Central memory CD4-positive, alpha-beta T cell (primary cell): ENCODE results near the gene ROS1.

ENCODE experiments used
- DNase-seq: peaks from one replicate; pipeline ENCODE4 v3.0.0; 2022

Gene ROS1

DNA sequence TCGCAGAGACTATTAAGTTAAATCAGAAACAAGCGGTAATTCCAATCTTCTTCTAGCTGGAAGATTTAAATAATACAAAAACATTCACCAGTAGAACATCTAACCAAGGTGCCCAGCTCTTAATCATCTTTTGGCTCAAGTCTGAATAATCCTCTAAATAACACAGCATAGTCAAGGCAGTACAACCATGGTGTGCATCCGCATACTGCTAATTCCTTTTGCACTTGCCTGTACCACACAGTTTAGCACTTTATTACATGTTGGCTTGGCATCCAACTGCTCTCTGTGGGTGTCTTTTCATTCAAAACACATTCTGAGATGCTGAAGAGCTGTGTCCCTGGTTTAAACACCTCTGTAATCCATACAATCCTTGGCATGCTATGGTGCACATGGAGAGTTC is 118.1 kb downstream of the ROS1 start:
- DNase-seq: no peak

DNA sequence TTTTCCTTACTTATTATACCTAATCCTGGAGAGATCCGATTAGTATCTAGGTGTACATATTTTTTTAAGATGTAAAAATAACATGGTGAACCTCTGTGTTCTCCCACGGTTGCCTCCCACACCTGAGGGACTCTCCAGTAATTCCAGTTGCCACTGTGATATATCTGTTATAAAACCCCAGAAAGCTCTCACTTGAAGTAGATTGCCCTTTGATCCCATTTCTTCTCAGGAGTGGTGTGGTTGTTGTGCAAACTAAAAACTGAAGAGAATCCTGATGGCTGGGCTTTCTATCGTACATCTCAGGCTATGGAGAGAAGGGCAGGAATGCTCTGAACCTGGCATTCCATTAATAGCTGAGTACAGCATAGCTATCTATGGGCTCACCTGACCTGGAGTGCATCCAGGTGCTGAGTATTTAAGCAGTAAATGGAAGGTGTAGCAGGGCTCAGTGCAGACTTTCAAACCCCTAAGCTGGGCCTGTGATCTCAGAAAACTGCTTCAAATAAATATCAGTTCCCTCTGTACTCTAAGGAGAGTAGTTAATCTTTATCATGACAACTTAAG is 119.4 kb downstream of the ROS1 start:
- no peak for DNase-seq

DNA sequence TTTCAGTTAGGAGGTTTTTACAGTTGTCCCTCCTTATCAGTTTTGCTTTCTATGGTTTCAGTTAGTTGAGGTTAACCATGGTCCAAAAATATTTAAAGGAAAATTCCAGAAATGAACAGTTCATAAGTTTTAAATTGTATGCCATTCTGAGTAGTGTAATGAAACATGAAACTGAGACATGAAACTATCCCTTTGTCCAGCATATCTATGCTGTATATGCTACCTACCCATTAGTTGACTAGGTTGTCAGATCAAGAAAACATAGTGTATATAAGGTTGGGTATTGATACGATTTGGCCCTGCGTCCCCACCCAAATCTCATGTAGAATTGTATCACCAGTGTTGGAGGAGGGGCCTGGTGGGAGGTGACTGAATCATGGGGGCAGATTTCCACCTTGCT is 121.3 kb downstream of the ROS1 start:
- no peak for DNase-seq

DNA sequence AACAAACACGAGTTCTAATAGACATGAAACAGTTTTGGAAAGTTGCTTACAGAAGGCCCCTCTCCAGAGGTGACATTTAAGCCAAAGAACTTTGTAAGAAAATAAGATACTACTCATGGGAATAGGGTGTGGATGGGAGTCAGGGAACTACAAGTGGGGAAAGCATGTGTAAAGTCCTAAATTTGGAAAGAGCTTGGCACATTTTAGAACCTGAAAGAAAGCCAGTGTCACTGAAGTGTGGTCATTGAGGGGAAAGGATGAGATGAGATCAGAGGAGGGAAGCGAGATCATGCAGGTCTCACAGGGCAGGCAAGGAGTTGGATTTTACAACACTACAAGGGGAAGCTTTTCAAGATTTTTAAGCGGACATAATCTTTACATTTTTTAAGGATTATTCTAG is 122.4 kb downstream of the ROS1 start:
- no peak for DNase-seq

DNA sequence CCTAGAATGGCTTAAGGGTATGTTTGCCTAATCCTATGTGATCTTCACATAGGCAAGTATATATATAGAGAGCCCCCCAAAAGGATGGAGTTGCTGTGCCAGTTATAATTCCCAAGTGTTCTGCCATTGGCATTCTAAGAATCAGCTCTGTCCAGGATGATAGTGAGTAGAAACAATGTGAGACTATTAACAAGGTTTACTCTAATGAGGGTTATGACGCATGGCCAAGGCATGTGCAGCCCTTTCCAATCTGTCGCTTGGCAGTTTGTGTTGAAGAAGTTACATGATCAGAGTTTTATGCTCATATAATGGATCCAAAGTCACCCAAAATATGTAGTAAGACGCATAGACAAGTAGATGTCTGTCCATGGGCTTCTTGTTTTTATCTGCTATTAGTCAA is 126.8 kb downstream of the ROS1 start:
- no peak for DNase-seq

DNA sequence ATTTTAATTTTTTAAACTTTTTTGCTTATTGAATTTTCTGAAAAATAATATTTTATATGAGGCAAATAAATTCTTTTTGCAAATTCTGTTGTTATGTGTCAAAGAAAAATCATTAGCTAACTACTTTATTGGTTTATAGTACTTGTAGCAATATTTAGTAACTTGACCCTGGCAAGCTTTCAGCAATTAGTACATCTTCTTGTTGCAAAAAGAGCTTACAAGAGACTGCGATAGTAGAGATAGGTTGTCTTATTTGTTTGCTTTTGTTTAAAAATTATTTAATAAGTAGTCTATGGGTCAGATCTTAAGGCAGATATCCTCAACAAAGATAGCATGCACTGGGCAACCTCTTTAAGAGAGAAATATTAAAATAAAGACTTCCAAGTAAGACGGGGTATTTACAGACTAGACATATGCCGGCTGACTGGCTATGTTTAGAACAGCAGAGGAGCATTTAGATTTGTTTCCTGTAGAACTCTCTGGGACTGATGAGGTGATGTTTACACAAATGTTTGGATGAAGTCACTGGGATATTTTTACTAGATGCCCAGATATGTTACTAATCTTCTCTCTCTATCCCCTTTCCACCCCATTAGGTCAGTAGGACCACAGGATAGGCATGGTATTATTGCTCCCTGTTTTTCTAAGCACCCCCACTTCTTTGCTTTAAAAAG is 135.4 kb downstream of the ROS1 start:
- DNase-seq: no peak

DNA sequence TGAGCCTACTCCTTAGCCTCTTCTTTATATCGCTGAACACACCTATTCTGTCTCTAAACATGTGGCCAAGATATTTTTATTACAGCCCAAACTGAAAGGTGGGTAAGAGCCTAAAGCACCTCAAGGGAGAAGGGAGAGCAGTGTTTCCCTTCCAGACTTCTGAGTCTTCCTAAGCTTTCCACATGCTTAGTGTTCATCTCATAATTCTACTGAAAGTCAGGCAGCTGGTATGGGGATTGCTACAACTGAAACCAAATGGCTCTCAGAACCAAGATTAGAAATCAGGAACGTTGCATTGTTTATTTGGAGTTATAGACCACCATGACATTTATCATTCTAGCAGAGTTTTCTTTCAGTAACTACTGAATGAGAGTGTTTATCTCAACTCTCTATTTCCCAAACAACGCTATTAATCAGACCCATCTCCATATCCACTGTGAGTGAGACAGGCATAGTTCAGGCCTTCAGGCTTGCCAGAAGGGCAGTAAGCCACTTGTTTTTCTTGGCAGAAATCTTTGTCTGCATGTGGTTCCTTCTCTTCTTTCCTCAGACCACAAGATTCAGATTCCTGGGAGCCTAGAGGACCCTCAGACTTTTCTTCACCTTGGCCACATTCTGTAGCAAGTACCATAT is 137.5 kb downstream of the ROS1 start:
- no peak for DNase-seq

DNA sequence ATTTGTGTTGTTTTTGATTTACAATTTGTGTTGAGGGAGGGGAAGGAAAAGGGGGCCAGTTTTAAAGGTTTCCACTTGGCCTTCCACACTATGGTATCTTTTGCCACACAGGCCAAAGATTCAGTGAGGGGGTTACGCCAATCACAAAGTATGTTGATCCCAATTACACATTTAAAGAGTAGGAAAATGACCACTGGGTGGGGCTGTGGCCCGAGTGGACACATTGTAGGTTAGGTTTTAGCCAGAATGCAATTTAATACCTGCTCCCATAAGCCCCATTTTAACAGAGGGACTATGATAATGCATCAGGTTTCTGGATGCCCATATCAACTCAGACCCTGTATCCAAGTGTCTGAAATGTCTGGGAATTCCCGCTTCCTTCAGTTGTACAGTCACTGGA is 144.8 kb downstream of the ROS1 start:
- DNase-seq: no peak

DNA sequence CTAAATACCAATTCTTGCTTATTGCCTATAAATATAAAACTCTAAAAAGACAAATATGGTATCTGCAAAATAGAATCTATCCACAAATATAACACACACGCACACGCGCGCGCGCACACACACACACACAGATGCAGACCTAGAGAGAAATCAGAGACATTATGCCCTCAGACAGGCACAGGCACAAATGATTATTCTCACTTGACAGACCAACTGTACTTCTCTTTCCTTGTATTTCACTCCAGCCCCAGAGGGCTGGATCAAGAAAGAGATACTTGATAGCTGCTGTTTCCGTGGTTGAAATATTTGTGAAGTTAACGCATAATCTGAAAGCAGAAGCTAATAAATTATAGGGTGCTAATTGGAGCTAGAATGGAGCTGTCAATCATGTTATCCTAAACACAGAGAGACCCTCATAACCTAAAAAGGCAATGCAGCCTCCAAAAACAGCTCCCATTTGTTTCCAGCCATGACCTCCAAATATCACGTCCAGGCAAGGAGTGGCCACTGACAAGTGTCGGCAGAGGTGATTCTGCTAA is 148.9 kb downstream of the ROS1 start:
- no peak for DNase-seq

DNA sequence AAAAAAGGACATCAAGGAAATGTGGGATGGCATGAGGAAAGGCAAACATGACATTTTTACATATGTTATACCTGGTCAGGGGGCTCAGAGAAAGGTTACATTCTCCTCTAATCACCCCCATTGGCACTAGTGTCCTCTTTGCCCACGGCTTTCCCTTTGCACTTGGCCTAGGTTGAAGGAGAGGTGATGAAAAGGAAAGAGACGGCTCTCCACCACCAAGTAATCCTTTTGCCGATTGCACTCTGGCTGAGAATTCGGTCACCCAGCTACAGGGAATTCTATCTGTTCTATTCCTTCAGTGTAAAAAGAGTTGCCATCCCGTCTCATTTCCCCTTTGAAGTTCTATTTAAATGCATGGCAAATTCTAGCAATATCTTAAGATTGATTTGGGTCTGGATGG is 150.0 kb downstream of the ROS1 start:
- no peak for DNase-seq

DNA sequence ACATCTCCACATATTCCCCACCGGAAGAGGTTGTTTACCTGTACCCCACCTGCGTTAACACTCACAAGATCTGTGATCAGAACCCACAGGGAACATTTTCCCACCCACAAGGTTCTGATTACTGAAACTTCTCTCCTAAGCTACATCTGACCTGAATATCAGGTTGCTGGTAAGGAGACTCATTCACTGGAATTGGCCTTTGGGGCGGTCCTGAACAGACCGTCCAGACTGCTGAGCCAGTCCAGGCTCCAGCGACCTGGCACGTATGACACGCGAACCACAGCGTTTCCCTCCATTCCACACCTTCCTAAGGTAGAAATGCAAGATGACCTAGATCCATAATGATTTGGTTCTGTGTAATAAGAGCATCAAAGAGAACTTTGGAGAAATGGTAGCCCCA is 150.5 kb downstream of the ROS1 start:
- no peak for DNase-seq

DNA sequence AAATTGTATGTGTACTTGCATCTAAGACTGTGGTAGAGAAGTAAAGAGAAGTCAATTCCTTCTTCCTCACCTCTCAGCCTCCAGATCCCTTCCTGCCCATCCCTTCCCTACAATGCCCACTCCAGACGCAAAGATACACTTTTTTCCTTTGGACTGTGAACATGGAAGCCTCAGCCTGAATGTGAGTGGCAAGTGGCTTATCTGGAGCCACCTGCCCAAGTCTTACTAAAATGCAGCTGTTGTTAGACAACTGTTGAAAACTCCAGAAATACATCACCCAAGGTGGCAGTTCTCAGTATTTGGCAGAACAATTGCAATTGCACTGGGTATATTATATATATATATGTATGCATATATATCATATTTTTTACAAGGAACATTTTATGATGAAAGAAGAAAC is 152.9 kb downstream of the ROS1 start:
- DNase-seq: no peak

DNA sequence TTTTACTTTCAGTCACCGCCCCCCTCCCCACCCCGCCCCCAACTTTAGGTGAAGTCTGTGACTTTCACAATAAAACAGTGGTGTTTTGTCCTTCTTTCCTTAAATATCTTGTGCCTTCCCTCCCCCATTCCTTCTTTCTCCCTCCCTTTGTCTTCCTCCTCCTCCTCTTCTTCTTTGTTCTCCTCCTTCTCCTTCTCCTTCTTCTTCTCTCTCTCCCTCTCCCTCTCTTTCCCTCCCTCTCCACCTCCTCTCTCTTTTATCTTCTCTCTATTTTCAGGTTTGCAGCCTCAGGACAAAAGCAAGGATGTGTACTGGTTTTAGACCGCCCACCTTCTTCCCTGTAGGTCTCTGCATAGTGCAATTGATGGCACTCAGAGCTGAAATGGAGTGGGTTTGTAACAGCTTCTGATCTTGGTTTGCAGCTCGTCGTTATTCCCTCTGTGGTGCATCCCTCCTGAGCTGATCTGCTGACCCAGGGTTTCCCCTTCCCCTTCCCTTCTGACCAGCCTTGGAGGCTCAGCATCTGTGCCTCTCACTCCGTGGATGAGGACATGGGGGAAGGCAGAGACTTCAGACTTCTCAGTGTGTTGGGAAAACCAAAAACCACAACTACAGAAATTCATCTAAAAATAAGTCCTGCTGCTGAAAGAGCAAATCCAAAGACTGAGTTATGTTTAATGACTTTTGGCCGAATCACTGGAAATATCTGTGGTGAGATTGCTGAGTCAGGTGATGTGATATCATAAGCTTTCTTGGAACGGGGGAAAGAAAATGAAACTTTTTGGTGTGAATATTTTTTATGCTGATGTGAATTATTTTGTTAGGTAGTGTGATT is 153.5 kb downstream of the ROS1 start:
- DNase-seq: no peak

DNA sequence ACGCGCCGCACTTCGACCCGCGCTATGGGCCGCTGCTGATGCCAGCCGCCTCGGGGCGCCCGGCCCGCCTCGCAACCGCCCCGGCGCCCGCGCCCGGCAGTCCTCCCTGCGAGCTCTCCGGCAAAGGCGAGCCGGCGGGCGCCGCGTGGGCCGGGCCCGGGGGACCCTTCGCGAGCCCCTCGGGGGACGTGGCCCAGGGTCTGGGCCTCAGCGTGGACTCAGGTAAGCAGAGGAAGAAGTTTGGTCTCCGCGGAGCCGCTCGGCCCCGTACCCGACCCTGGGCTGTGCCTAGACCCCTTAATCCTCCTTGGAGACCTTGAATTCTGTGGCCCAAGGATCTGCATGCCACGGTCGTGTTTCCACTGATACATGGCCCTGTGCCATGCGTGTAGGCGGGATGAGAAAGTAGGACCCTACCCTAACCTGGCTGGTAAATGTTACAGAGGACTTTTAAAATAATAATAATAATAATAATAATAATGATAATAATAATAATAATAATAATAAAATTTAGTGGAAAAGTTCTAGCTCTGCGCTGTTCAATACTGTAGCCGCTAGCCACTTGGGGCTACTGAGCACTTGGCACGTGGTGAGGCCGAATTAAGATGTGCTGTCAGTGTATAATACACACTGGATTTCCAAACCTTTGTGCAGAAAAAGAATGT is 154.8 kb downstream of the ROS1 start:
- DNase-seq: no peak

DNA sequence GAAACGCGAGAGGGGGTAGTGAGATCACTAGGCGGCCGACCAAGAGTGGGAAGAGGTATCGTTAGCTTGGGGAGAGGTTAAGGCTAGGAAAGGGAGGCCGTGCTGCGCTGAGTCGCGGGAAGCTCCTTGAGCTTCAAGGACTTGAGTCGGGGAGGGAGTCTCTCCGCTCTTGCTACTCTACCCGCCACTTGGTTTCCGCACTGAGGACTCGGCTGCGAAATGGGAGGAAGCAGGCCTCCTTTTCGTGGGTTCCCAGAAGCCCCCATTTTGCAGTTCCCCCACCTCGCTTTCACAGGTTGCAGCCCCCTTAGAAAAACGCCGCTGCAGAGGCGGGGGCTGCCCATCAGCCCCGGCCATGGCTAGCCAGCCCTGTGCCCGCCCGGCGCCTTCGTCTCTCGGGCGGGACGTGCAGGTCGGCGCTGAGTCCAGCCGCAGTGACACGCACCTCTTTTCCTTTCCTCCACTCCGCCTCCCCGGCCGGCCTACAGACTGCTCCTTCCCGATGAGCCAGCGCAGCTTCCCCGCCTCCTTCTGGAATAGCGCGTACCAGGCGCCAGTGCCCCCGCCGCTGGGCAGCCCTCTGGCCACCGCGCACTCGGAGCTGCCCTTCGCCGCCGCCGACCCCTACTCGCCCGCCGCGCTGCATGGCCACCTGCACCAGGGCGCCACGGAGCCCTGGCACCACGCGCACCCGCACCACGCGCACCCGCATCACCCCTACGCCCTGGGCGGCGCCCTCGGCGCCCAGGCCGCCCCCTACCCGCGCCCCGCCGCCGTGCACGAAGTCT is 155.5 kb downstream of the ROS1 start:
- DNase-seq: no peak

DNA sequence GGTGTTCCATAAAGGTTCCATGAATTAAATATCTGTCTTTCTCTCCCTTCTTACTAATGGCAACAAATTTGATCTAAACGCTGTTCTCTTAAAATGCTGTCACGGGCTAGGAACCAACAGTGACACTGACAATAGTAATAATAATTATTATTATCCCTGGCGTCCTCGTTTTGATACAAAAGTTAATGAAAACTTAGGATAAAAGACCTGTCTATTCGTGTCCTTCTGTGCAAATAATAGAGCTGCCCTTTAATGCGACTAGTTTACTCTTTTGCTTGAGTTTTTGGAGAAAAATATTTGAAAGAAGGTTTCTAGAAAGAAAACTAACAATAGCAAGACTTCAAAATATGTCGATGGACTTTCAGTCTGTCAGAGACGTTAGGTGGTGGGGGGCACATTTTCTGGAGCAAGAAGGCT is 156.1 kb downstream of the ROS1 start:
- no peak for DNase-seq

DNA sequence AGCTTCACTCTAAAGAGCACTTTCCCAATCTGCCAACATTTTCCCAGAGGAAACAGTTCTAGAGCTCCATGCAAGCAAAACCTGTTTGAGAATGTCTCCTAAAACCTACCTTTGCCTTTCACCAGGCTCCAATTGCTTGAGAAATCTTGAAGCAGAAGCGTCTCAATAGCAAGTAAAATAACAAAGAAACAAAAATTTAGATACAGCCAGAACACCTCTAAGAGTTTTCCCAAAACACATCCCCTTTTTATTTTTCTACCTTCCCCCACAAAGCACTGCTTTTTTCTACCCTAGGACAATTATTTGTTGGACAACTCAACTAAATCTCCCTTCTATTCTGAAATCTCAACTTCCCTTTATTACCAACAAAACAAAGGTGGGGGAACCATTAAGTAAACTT is 156.8 kb downstream of the ROS1 start:
- no peak for DNase-seq

DNA sequence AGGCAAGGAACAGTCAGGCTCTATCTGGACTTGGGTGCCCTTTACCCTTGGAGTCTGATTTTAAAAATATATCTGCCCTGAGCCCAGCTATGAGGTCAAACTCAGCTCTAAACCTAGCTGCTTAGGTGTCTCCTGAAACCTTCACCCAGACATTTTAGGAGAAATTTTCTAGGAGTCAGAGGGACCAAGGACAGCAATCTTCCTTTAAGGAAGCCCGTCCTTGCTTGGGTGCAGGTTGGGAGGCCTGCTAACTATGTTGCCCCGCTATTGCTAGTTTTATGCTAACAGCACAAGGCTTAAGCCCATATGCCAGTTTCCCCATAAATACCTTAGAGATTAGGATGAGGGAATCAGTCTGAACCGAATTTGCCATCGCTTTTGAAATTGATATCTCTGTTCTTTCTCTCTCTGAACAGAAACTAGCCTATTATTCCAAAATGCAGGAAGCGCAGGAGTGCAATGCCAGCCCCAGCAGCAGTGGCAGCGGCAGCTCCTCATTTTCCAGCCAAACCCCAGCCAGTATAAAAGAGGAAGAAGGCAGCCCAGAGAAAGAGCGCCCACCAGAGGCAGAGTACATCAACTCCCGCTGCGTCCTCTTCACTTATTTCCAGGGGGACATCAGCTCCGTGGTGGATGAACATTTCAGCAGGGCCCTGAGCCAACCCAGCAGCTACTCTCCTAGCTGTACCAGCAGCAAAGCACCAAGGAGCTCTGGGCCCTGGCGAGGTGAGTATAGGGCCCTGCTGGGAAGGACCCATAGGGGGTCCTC is 157.8 kb downstream of the ROS1 start:
- DNase-seq: no peak

DNA sequence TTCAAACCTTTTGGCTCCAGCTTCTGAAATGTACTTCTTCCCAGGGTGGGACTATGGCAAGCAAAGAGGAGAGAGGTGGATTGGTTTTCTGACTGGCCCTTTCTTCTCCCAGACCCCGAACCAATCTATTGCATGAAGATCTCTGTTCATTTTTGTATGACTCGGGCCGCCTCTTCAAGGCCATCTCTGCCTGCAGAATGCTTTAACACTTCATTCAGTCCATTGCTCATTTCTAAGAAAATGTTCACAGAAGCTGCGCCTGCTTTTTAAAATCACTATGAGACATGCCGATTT is 158.7 kb downstream of the ROS1 start:
- DNase-seq: no peak

DNA sequence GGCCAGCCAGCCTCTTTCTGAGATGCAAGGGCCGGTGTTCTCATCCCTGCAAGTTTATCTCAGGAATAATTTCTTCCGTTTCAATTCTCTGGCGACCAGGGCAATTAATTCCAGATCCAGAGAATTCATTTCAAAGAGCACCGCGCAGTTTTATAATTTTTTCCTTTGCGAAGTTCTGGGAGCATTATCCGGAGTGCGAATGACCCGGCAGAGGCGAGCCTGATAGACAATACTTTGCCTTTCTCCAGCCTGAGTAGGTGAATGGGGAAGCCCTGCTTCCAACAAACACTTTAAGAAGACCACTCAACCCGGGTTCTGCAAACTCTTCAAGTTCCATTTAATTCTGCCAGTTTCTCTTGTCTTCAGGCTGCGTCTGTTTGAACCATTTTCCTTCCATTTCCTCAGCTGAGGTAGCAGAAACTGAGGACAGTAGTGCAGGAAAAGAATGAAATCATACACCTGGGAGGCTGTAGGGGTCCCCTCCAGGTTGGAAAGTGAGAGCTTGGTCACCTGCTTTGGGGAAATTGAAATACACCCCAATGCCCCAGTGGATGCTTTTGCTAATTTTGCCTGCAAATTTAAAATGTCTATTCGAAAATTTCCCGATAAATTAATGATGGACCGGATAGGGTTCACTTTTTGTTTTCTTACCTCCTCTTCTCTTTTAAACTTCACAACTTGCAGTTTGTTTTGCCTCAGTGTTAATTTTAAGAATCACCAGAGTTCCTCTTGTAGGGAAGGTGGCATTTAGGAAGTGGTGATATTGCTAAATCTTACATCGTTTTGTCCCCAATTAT is 159.3 kb downstream of the ROS1 start:
- DNase-seq: no peak
